Measurements from ENCODE around the gene RYR2.
A peak's percentile ranks its signal among the peaks of the same experiment; 100 is the strongest.
"Not testable (repeated sequence)": the region's sequence is repeated elsewhere in the genome, so short reads cannot be mapped to it uniquely, and the experiment has no call there.

Gene RYR2

DNA sequence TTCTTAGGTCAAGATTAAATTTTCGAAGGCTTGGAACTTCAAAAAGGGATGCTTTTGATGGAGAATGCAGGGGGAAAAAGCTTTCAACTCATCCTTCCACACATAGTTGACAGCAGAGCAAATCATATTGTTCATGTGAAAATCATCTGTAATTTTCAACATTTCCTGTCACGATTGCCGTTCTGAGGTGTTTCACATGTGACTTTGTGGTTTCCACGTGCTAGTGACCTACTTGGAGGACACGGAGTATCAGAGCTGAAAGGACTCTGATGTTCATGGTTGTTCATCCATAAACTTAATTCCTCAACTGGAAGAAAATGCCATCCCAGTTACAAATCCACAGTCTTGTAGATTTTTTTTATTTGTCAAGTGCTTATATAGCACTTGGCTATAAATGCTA is 769.6 kb downstream of the RYR2 start:
- Histone ChIP-seq H3K4me2 (no peak overlapping the region), H3K4me3 (no peak overlapping the region), H3K36me3 (no peaks in the 10 kb centered on the region), H3K27me3 (no peaks in the 10 kb centered on the region), H4K20me1 (no peaks in the 10 kb centered on the region), H3K9ac (no peak overlapping the region), H3K27ac (no peak overlapping the region), H3K9me3 (no peaks in the 10 kb centered on the region), H3K4me1 (no peaks in the 10 kb centered on the region; the same call in 1 of the 2 replicates)
- TF ChIP-seq Cebpa-rat (IDR thresholded peaks at IDR 0.05), result no peak

DNA sequence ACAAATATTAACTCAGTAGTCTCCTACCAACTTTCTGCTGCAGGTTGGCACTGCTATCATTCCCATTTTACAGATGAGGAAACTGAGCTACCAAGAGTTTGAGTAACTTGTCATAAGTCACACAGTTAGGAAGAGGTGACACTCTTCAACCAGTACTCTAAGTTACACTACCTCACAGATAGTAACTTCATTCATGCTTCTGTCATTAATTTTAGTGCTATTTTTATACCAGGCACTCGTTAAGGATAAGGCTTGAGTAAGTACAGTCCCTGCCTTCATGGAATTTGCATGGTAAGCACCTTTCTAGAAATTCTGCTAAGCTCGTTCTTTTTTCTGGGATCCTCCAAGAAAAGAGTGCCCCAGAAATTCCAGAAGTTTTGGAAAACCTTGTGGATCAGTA is 770.1 kb downstream of the RYR2 start:
- Histone ChIP-seq H3K27me3 (no peaks in the 10 kb centered on the region), H4K20me1 (no peaks in the 10 kb centered on the region), H3K9ac (no peak overlapping the region), H3K9me3 (no peaks in the 10 kb centered on the region), H3K4me1 (no peaks in the 10 kb centered on the region; the same call in 1 of the 2 replicates), H3K27ac (no peak overlapping the region), H3K4me3 (no peak overlapping the region), H3K36me3 (no peaks in the 10 kb centered on the region), H3K4me2 (no peak overlapping the region)
- no peak for TF ChIP-seq Cebpa-rat (IDR thresholded peaks at IDR 0.05)

DNA sequence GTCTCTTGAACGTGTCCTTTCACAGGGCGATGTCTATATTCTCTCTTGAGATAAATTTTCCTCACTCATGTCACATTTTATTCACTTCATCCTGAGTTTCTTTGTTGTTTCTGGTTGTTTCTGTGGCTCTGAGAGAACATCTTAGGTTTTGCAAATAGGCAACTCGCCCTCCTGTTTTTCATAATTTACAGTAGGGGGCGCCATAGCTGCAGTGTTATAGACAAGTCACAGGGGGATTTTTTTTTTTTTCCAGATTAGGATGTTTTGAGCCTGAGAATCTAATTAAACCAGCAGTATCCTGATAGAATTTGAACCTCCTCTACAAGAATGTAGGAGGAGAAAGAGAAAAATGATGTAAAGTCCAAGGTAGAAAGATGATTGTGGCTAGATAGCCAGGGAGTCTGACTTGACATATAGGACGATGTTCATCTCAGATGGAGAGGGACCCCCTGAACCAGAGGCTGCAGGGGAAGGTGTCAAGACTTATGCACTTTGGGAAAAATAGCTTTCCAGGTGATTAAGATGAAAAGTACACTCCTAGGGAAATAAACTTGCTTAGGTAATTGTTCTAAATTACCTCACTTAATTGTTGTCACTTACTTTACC is 772.4 kb downstream of the RYR2 start:
- Histone ChIP-seq H3K4me1 (no peaks in the 10 kb centered on the region; the same call in 1 of the 2 replicates), H3K9ac (no peak overlapping the region), H3K36me3 (no peaks in the 10 kb centered on the region), H4K20me1 (no peaks in the 10 kb centered on the region), H3K4me3 (no peak overlapping the region), H3K4me2 (no peak overlapping the region), H3K27ac (no peak overlapping the region), H3K9me3 (no peaks in the 10 kb centered on the region), H3K27me3 (no peaks in the 10 kb centered on the region)
- TF ChIP-seq Cebpa-rat (IDR thresholded peaks at IDR 0.05), result no peak

DNA sequence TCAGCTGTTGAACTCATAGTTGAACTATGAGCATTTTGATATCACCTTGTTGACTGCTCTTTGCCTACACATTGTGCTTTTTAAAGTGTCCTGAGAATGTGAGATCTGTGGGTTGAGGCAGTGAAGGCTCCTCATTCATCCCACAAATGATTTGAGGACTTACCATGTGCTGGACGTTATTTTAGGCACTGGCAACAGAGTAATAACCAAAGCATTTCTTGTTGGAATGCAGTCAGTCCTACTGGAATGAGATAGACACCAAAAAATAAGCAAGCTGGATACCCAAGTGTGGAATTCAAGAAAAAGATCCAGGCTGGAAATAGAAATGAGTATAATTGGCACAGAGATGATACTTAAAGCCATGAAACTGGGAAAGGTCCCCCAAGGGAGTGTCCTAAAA is 775.3 kb downstream of the RYR2 start:
- Histone ChIP-seq H3K9me3 (no peaks in the 10 kb centered on the region), H3K27me3 (no peaks in the 10 kb centered on the region), H3K9ac (no peak overlapping the region), H3K27ac (no peak overlapping the region), H3K4me3 (no peak overlapping the region), H3K36me3 (no peaks in the 10 kb centered on the region), H4K20me1 (no peaks in the 10 kb centered on the region), H3K4me1 (no peaks in the 10 kb centered on the region), H3K4me2 (no peak overlapping the region)
- no peak for TF ChIP-seq Cebpa-rat (IDR thresholded peaks at IDR 0.05)

- not testable (repeated sequence) for H3K4me3 ChIP-seq, H3K4me1 ChIP-seq, H3K9me3 ChIP-seq, H4K20me1 ChIP-seq, H3K27ac ChIP-seq, H3K9ac ChIP-seq, H3K27me3 ChIP-seq, H3K4me2 ChIP-seq, H3K36me3 ChIP-seq
These were observed 778.6 kb downstream of the RYR2 start for GRCh38 chr1:237820634-237821033.

DNA sequence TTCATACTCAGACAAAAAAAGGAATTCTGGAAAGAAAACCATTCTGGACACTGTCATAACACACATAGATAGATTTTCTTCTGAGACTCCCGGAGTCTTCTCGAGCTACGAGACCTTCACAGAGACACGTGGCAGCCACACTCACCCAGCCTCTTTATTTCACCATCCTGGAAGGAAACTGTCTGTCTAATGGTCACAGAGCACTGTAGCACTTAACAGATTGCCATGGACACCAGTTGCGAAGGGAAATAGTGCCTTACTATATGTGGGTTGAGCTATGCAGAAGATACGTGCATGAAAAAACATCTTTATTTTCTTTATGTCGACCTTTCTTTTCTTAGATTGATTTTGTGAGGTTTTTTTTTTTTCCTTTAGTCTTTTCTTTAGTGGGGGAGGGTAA is 790.9 kb downstream of the RYR2 start:
- no peaks in the 10 kb centered on the region for H3K9me3 ChIP-seq
- no peaks in the 10 kb centered on the region for H3K27me3 ChIP-seq
- no peak for TF ChIP-seq Cebpa-rat (IDR thresholded peaks at IDR 0.05)
- no peaks in the 10 kb centered on the region for H3K36me3 ChIP-seq
- no peak overlapping the region for H3K9ac ChIP-seq
- H4K20me1 ChIP-seq, result no peaks in the 10 kb centered on the region
- H3K4me1 ChIP-seq, result peaks cover 11% of the 10 kb centered on the region
- no peak overlapping the region for H3K4me3 ChIP-seq
- H3K27ac ChIP-seq, result no peak overlapping the region
- H3K4me2 ChIP-seq, result no peak overlapping the region

DNA sequence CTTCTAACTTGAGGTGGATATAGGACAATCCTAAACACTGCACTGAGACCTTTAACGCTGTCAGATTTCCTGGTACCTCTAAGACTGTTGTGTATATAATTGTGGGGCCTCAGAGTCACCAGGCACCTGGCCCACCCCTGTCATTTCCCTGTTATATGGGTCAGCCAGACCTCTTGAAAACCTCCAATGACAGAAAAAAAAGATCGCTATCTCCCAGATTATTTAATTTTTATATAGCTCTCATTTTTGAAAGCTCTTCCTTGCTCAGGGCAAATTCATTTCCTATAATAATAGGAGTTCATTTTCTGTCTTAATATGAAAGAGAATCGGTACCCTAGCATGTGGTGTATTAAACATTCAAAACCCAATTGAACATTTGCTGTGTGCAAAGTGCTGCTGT is 792.1 kb downstream of the RYR2 start:
- H3K27ac ChIP-seq, result no peak overlapping the region

GRCh38 chr1:237834461-237834860 is 792.5 kb downstream of the RYR2 start:
- Histone ChIP-seq H3K4me2 (peak overlapping the region; percentile 51), H3K9ac (no peak overlapping the region), H3K27me3 (no peaks in the 10 kb centered on the region), H3K4me3 (no peak overlapping the region), H3K36me3 (no peaks in the 10 kb centered on the region), H4K20me1 (no peaks in the 10 kb centered on the region), H3K9me3 (no peaks in the 10 kb centered on the region), H3K4me1 (peaks cover 11% of the 10 kb centered on the region), H3K27ac (no peak overlapping the region)
- TF ChIP-seq Cebpa-rat (IDR thresholded peaks at IDR 0.05), result no peak

More for the DNA sequence above, 792.1 kb downstream of the RYR2 start:
- no peaks in the 10 kb centered on the region for H3K36me3 ChIP-seq
- TF ChIP-seq Cebpa-rat (IDR thresholded peaks at IDR 0.05), result no peak
- H4K20me1 ChIP-seq, result no peaks in the 10 kb centered on the region
- H3K9ac ChIP-seq, result no peak overlapping the region
- H3K4me3 ChIP-seq, result no peak overlapping the region
- H3K4me2 ChIP-seq, result no peak overlapping the region
- H3K9me3 ChIP-seq, result no peaks in the 10 kb centered on the region
- no peaks in the 10 kb centered on the region for H3K27me3 ChIP-seq
- peaks cover 11% of the 10 kb centered on the region for H3K4me1 ChIP-seq

GRCh38 chr1:237838320-237838719 is 796.3 kb downstream of the RYR2 start:
- H3K4me2 ChIP-seq, result no peak overlapping the region
- H3K9ac ChIP-seq, result no peak overlapping the region
- no peak overlapping the region for H3K4me3 ChIP-seq

GRCh38 chr1:237838904-237839534 is 797.0 kb downstream of the RYR2 start:
- no peaks in the 10 kb centered on the region for H3K36me3 ChIP-seq
- no peak overlapping the region for H3K4me2 ChIP-seq
- H3K9ac ChIP-seq, result no peak overlapping the region
- peaks cover 11% of the 10 kb centered on the region for H3K4me1 ChIP-seq
- H3K4me3 ChIP-seq, result no peak overlapping the region
- peaks cover 5% of the 10 kb centered on the region for H3K9me3 ChIP-seq
- H3K27me3 ChIP-seq, result no peaks in the 10 kb centered on the region
- H4K20me1 ChIP-seq, result no peaks in the 10 kb centered on the region
- TF ChIP-seq Cebpa-rat (IDR thresholded peaks at IDR 0.05), result no peak
- no peak overlapping the region for H3K27ac ChIP-seq

More at GRCh38 chr1:237838320-237838719, 796.3 kb downstream of the RYR2 start:
- H3K27me3 ChIP-seq, result no peaks in the 10 kb centered on the region
- H3K9me3 ChIP-seq, result peaks cover 3% of the 10 kb centered on the region; the same call in 1 of the 2 replicates
- no peaks in the 10 kb centered on the region for H3K36me3 ChIP-seq
- peaks cover 11% of the 10 kb centered on the region for H3K4me1 ChIP-seq
- H3K27ac ChIP-seq, result no peak overlapping the region
- no peaks in the 10 kb centered on the region for H4K20me1 ChIP-seq
- no peak for TF ChIP-seq Cebpa-rat (IDR thresholded peaks at IDR 0.05)

All from BLaER1 (cell line).